ENCODE results near the gene SDCCAG8.
A peak's percentile ranks its signal among the peaks of the same experiment; 100 is the strongest.

SDCCAG8 gene

GRCh38 chr1:243543501-243543900 lies 287.7 kb downstream of the SDCCAG8 start:
- DNase-seq (ENCODE audit: low spot score) (no peak), FAIRE-seq (no peak)

GRCh38 chr1:243546457-243546856 lies 290.6 kb downstream of the SDCCAG8 start:
- FAIRE-seq (no peak), DNase-seq (ENCODE audit: low spot score) (no peak)

- DNase-seq (ENCODE audit: low spot score) (no peak), FAIRE-seq (no peak)
Observed at GRCh38 chr1:243547891-243548290, 292.1 kb downstream of the SDCCAG8 start.

- DNase-seq (ENCODE audit: low spot score), result no peak
- FAIRE-seq, result no peak
Observed at GRCh38 chr1:243548516-243548915, 292.7 kb downstream of the SDCCAG8 start.

- DNase-seq (ENCODE audit: low spot score) (peak; percentile 65), FAIRE-seq (peak; percentile 85)
Observed at GRCh38 chr1:243549108-243549507, 293.3 kb downstream of the SDCCAG8 start.

Measured in RCC 7860 (cell line).